Posterior cingulate gyrus (tissue), 11 donors: Measurements from ENCODE around the gene C13orf46.

Experiments used
- DNase-seq, 10 donors: peaks; one replicate each; pipeline versions ENCODE4 v3.0.0 to v3.0.0-alpha.2; 2020 to 2021; ENCODE audit warnings: mixed read lengths in 3 of 10
- intact Hi-C: fragments of 100-400 bp; cut with DNase I; formaldehyde crosslinking; loops from one replicate; pipeline ENCODE4 v1.15.1; 2023

C13orf46 gene

GRCh38 chr13:114011226-114011625, 37.4 kb upstream of the C13orf46 start:
- intact Hi-C loops, result no loop called here
- peak in 5 of 10 donors; percentile 3 to 83 (median 52) for DNase-seq

DNA sequence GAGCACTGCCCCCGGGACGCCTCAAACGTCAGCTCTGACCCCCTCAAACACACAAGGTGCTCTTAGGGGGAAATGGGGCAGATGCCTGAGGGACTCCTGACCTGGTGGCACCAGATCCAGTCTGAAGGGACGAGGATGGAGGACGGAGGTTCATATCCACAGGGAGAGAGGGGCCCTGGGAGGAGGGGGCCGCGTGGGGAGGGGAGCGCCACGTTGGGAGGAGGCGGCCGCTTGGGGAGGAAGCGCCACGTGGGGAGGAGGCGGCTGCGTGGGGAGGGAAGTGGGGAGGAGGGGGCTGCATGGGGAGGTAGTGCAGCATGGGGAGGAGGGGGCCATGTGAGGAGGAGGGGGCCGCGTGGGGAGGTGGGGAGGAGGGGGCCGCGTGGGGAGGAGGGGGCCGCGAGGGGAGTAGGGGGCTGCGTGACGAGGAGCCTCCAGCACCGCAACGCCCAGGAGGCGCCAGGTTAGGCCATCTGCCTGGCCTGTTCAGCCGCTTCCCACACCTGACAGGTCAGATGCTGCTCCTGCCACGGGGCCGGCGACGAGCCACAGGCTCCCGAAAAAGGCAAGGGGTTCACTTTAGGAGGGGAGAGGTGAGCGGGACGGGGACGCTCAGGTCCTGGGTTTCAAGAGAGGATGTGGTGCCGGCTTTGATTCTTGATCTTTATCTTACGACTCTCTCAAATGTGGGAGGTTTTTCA, 36.7 kb upstream of the C13orf46 start:
- intact Hi-C loops, result no loop called here
- DNase-seq, result peak in 5 of 10 donors; percentile 4 to 84 (median 59)

DNA sequence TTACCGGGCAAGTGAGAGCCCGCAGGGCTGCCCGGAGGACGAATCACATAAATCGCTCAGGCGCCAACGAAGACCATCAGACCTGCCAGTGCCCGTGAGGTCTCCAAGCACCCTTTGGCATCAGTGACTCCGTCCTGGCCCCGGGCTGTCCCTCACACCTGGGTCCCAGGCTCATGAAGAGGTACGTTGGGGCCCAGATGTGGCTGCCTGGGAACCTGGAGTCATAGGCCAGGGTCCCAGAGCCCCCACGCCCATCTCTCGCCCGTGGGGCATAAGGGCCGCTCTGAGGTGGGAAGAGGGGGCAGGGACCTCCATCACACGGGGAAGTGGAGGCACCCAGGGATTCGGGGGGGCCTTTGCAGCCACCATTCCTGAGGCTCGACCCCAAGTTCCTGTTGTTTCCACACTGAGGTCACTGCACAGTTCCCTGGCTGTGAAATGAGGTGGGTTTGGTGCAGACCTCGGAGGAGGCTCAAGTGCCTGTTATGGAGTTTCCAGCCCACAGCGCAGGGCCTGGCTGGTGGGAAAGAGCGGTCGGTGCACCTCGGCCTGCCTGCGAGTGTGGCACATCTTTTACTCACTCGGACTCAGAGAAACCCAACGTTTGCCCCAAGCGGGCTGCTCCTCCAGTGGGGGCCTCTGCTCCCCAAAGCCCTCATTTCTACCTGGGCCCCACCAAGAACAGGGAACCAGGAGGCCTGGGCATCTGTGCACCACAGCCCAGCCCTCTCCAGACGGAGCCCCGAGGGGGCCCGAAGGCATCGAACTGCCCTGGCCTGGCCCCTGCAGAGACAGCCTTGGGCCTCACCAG, 35.9 kb upstream of the C13orf46 start:
- intact Hi-C loops, result no loop called here

GRCh38 chr13:114008964-114009589, 35.2 kb upstream of the C13orf46 start:
- DNase-seq, result peak in 5 of 10 donors; percentile 0 to 59 (median 41)

More for the DNA sequence above, 35.9 kb upstream of the C13orf46 start:
- DNase-seq, result peak in 5 of 10 donors; percentile 1 to 74 (median 63)

DNA sequence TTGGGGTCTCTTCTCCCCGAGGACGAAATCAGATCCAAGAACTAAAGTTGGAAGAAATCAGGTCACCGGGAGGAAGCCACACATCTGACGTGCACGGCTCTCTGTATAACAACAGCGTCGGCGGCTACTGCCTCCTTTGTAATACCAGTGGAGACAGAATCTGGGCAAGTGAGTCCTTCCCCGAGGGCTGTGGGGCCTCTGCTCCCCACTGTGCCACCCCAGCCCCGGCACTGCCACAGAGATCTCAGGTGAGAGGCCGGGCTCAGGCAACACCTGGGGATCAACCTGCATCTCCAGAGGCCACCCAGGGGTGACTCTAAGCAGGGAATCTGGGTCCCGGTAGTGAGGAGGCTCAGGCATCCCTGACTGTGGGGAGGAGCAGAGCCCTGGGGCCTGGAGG, 33.7 kb upstream of the C13orf46 start:
- peak in 4 of 10 donors; percentile 4 to 50 (median 28) for DNase-seq
- intact Hi-C loops, result no loop called here

More at GRCh38 chr13:114008964-114009589, 35.2 kb upstream of the C13orf46 start:
- intact Hi-C loops, result no loop called here

- DNase-seq, result peak in 2 of 10 donors; percentile 48 to 67
Observed at GRCh38 chr13:114005206-114005724, 31.4 kb upstream of the C13orf46 start.

GRCh38 chr13:114004420-114005205, 30.7 kb upstream of the C13orf46 start:
- intact Hi-C loops, result no loop called here
- peak in 5 of 10 donors; percentile 24 to 78 (median 49) for DNase-seq

More at GRCh38 chr13:114005206-114005724, 31.4 kb upstream of the C13orf46 start:
- intact Hi-C loops, result no loop called here

- DNase-seq, result peak in 4 of 10 donors; percentile 5 to 81 (median 71)
- intact Hi-C loops, result no loop called here
Observed at GRCh38 chr13:114002771-114003321, 29.0 kb upstream of the C13orf46 start.

- intact Hi-C loops, result no loop called here
- peak in 4 of 10 donors; percentile 5 to 80 (median 61) for DNase-seq
Observed at GRCh38 chr13:114002009-114002544, 28.2 kb upstream of the C13orf46 start.

DNA sequence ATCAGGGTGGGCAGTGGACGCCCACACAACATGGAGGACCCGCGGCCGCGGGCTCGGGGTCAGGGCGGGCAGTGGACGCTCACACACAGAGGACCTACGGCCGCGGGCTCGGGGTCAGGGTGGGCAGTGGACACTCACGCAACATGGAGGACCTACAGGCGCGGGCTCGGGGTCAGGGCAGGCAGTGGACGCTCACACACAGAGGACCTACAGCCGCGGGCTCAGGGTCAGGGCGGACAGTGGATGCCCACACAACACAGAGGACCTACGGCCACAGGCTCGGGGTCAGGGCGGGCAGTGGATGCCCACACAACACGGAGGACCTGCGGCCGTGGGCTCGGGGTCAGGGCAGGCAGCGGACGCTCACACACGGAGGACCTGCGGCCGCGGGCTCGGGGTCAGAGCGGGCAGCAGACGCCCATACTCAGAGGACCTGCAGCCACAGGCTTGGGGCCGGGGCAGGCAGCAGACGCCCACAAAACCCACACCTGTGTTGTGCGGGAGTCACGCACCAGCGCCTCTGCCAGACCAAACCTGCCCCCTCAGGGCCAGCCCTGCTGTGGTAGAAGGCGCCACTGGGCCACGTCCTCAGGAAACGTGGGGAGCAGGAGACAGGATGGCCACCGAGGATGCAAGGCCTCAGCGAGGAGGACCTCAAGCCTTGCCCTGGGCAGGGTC, 27.6 kb upstream of the C13orf46 start:
- intact Hi-C loops, result no loop called here
- peak in 4 of 10 donors; percentile 5 to 83 (median 60) for DNase-seq

GRCh38 chr13:114000151-114001040, 26.5 kb upstream of the C13orf46 start:
- DNase-seq, result peak in 4 of 10 donors; percentile 2 to 53 (median 52)

DNA sequence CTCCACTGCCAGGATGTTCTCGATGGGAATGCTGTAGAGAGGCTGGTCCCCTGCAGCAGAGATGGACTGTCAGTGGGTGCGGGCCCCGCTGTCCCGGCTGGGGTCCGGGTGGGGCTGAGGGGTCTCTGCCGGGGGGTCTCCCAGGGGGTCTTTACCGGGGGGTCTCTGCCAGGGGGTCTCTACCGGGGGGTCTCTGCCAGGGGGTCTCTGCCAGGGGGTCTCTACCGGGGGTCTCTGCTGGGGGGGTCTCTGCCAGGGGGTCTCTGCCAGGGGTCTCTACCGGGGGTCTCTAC, 25.7 kb upstream of the C13orf46 start:
- intact Hi-C loops, result no loop called here

More at GRCh38 chr13:114000151-114001040, 26.5 kb upstream of the C13orf46 start:
- intact Hi-C loops, result no loop called here

DNA sequence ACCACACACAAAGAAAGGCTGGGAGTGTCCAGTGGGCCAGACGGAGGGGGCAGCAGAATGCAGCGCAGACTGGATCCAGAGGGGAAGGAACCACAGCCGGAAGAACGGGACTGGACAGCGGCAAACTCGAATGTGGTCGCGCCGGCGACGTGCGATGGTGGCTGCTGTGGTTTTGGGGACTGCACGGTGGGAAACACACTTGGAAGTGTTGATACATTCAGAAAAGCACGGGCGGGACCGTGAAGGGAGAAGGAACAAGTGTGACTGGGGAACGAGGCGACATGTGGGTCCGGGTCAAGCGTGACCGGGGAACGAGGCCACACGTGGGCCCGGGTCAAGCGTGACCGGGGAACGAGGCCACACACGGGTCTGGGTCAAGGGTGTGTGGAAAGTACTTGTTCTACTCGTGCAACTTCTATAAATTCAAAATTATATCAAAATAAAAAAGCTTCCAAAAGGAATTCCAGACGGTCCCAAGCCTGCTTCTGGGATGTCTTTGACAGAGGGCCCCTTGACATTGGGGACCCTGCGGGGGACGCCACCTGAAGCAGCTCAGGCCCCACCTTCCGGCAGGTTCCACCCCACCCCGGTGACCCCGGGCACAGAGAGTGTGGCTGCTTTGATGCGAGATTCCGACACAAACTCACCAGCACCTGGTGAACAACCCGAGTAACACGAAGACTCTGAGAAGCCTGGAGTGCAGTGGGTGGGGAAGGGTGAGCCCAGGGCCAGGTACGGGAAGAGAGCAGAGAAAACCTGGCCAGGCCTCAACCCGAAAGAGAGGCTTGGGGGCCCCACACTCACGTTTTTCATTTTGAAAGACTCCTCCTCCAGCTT, 25.1 kb upstream of the C13orf46 start:
- DNase-seq, result peak in 3 of 10 donors; percentile 63 to 81 (median 67)
- intact Hi-C loops, result no loop called here

More for the DNA sequence above, 25.7 kb upstream of the C13orf46 start:
- peak in 1 of 10 donors; percentile 25 for DNase-seq

GRCh38 chr13:113997845-113998751, 24.2 kb upstream of the C13orf46 start:
- peak in 3 of 10 donors; percentile 71 to 84 (median 81) for DNase-seq
- intact Hi-C loops, result no loop called here

GRCh38 chr13:113996912-113997745, 23.3 kb upstream of the C13orf46 start:
- intact Hi-C loops, result no loop called here
- DNase-seq, result peak in 3 of 10 donors; percentile 23 to 53 (median 28)
